ENCODE data around the gene CBFB.

The CBFB gene

GRCh38 chr16:67055712-67056487, 27.0 kb downstream of the CBFB start:
- no peaks in the 10 kb centered on the region for H3K27me3 ChIP-seq (ENCODE audit: control insufficient read depth, insufficient read depth, low read length)
- H3K9ac ChIP-seq (ENCODE audit: low read depth, low read length), result no peak overlapping the region
- no peaks in the 10 kb centered on the region for H3K9me3 ChIP-seq (ENCODE audit: control insufficient read depth, insufficient read depth, low read length)
- no peaks in the 10 kb centered on the region for H3K36me3 ChIP-seq (ENCODE audit: control insufficient read depth, insufficient read depth, low read length)
- no peak overlapping the region for H3K4me3 ChIP-seq (ENCODE audit: low read depth, low read length)
- H3K4me1 ChIP-seq (ENCODE audit: control insufficient read depth, insufficient read depth, low read length), result no peaks in the 10 kb centered on the region

- Histone ChIP-seq H3K9ac (ENCODE audit: low read depth, low read length) (no peak overlapping the region), H3K4me3 (ENCODE audit: low read depth, low read length) (no peak overlapping the region), H3K4me1 (ENCODE audit: control insufficient read depth, insufficient read depth, low read length) (no peaks in the 10 kb centered on the region), H3K27me3 (ENCODE audit: control insufficient read depth, insufficient read depth, low read length) (no peaks in the 10 kb centered on the region), H3K9me3 (ENCODE audit: control insufficient read depth, insufficient read depth, low read length) (no peaks in the 10 kb centered on the region), H3K36me3 (ENCODE audit: control insufficient read depth, insufficient read depth, low read length) (no peaks in the 10 kb centered on the region)
Observed at GRCh38 chr16:67063008-67063407, 34.1 kb downstream of the CBFB start.

- no peaks in the 10 kb centered on the region for H3K36me3 ChIP-seq (ENCODE audit: control insufficient read depth, insufficient read depth, low read length)
- no peak overlapping the region for H3K4me3 ChIP-seq (ENCODE audit: low read depth, low read length)
- no peaks in the 10 kb centered on the region for H3K9me3 ChIP-seq (ENCODE audit: control insufficient read depth, insufficient read depth, low read length)
- no peak overlapping the region for H3K9ac ChIP-seq (ENCODE audit: low read depth, low read length)
- no peaks in the 10 kb centered on the region for H3K4me1 ChIP-seq (ENCODE audit: control insufficient read depth, insufficient read depth, low read length)
- H3K27me3 ChIP-seq (ENCODE audit: control insufficient read depth, insufficient read depth, low read length), result no peaks in the 10 kb centered on the region
Observed at GRCh38 chr16:67068212-67068753, 39.3 kb downstream of the CBFB start.

GRCh38 chr16:67071476-67072048, 42.6 kb downstream of the CBFB start:
- Histone ChIP-seq H3K4me3 (ENCODE audit: low read depth, low read length) (no peak overlapping the region), H3K36me3 (ENCODE audit: control insufficient read depth, insufficient read depth, low read length) (no peaks in the 10 kb centered on the region), H3K9me3 (ENCODE audit: control insufficient read depth, insufficient read depth, low read length) (no peaks in the 10 kb centered on the region)

GRCh38 chr16:67075331-67075730, 46.4 kb downstream of the CBFB start:
- no peaks in the 10 kb centered on the region for H3K36me3 ChIP-seq (ENCODE audit: control insufficient read depth, insufficient read depth, low read length)
- H3K4me3 ChIP-seq (ENCODE audit: low read depth, low read length), result no peak overlapping the region
- H3K4me1 ChIP-seq (ENCODE audit: control insufficient read depth, insufficient read depth, low read length), result no peaks in the 10 kb centered on the region
- no peaks in the 10 kb centered on the region for H3K9me3 ChIP-seq (ENCODE audit: control insufficient read depth, insufficient read depth, low read length)
- no peaks in the 10 kb centered on the region for H3K27me3 ChIP-seq (ENCODE audit: control insufficient read depth, insufficient read depth, low read length)
- no peak overlapping the region for H3K9ac ChIP-seq (ENCODE audit: low read depth, low read length)

More at GRCh38 chr16:67071476-67072048, 42.6 kb downstream of the CBFB start:
- no peaks in the 10 kb centered on the region for H3K27me3 ChIP-seq (ENCODE audit: control insufficient read depth, insufficient read depth, low read length)
- H3K9ac ChIP-seq (ENCODE audit: low read depth, low read length), result no peak overlapping the region
- no peaks in the 10 kb centered on the region for H3K4me1 ChIP-seq (ENCODE audit: control insufficient read depth, insufficient read depth, low read length)

GRCh38 chr16:67077871-67078270, 48.9 kb downstream of the CBFB start:
- no peaks in the 10 kb centered on the region for H3K9me3 ChIP-seq (ENCODE audit: control insufficient read depth, insufficient read depth, low read length)
- H3K4me1 ChIP-seq (ENCODE audit: control insufficient read depth, insufficient read depth, low read length), result no peaks in the 10 kb centered on the region
- H3K9ac ChIP-seq (ENCODE audit: low read depth, low read length), result no peak overlapping the region
- no peaks in the 10 kb centered on the region for H3K27me3 ChIP-seq (ENCODE audit: control insufficient read depth, insufficient read depth, low read length)
- H3K36me3 ChIP-seq (ENCODE audit: control insufficient read depth, insufficient read depth, low read length), result no peaks in the 10 kb centered on the region
- H3K4me3 ChIP-seq (ENCODE audit: low read depth, low read length), result no peak overlapping the region

- no peak overlapping the region for H3K9ac ChIP-seq (ENCODE audit: low read depth, low read length)
- no peaks in the 10 kb centered on the region for H3K36me3 ChIP-seq (ENCODE audit: control insufficient read depth, insufficient read depth, low read length)
Observed at GRCh38 chr16:67082100-67082499, 53.2 kb downstream of the CBFB start.

GRCh38 chr16:67082891-67083290, 53.9 kb downstream of the CBFB start:
- no peaks in the 10 kb centered on the region for H3K4me1 ChIP-seq (ENCODE audit: control insufficient read depth, insufficient read depth, low read length)
- H3K27me3 ChIP-seq (ENCODE audit: control insufficient read depth, insufficient read depth, low read length), result no peaks in the 10 kb centered on the region
- no peaks in the 10 kb centered on the region for H3K36me3 ChIP-seq (ENCODE audit: control insufficient read depth, insufficient read depth, low read length)
- H3K9ac ChIP-seq (ENCODE audit: low read depth, low read length), result no peak overlapping the region
- H3K4me3 ChIP-seq (ENCODE audit: low read depth, low read length), result no peak overlapping the region
- H3K9me3 ChIP-seq (ENCODE audit: control insufficient read depth, insufficient read depth, low read length), result no peaks in the 10 kb centered on the region

More at GRCh38 chr16:67082100-67082499, 53.2 kb downstream of the CBFB start:
- Histone ChIP-seq H3K9me3 (ENCODE audit: control insufficient read depth, insufficient read depth, low read length) (no peaks in the 10 kb centered on the region), H3K27me3 (ENCODE audit: control insufficient read depth, insufficient read depth, low read length) (no peaks in the 10 kb centered on the region), H3K4me1 (ENCODE audit: control insufficient read depth, insufficient read depth, low read length) (no peaks in the 10 kb centered on the region), H3K4me3 (ENCODE audit: low read depth, low read length) (no peak overlapping the region)

GRCh38 chr16:67084345-67085028, 55.5 kb downstream of the CBFB start:
- no peaks in the 10 kb centered on the region for H3K27me3 ChIP-seq (ENCODE audit: control insufficient read depth, insufficient read depth, low read length)
- no peaks in the 10 kb centered on the region for H3K36me3 ChIP-seq (ENCODE audit: control insufficient read depth, insufficient read depth, low read length)
- H3K4me1 ChIP-seq (ENCODE audit: control insufficient read depth, insufficient read depth, low read length), result no peaks in the 10 kb centered on the region
- no peaks in the 10 kb centered on the region for H3K9me3 ChIP-seq (ENCODE audit: control insufficient read depth, insufficient read depth, low read length)
- H3K4me3 ChIP-seq (ENCODE audit: low read depth, low read length), result no peak overlapping the region
- no peak overlapping the region for H3K9ac ChIP-seq (ENCODE audit: low read depth, low read length)

- H3K36me3 ChIP-seq (ENCODE audit: control insufficient read depth, insufficient read depth, low read length), result no peaks in the 10 kb centered on the region
Observed at GRCh38 chr16:67086822-67087221, 57.9 kb downstream of the CBFB start.

GRCh38 chr16:67087291-67087690, 58.3 kb downstream of the CBFB start:
- H3K4me1 ChIP-seq (ENCODE audit: control insufficient read depth, insufficient read depth, low read length), result no peaks in the 10 kb centered on the region
- H3K27me3 ChIP-seq (ENCODE audit: control insufficient read depth, insufficient read depth, low read length), result no peaks in the 10 kb centered on the region
- no peaks in the 10 kb centered on the region for H3K9me3 ChIP-seq (ENCODE audit: control insufficient read depth, insufficient read depth, low read length)
- H3K4me3 ChIP-seq (ENCODE audit: low read depth, low read length), result no peak overlapping the region
- H3K36me3 ChIP-seq (ENCODE audit: control insufficient read depth, insufficient read depth, low read length), result no peaks in the 10 kb centered on the region
- H3K9ac ChIP-seq (ENCODE audit: low read depth, low read length), result no peak overlapping the region

More at GRCh38 chr16:67086822-67087221, 57.9 kb downstream of the CBFB start:
- Histone ChIP-seq H3K27me3 (ENCODE audit: control insufficient read depth, insufficient read depth, low read length) (no peaks in the 10 kb centered on the region), H3K4me3 (ENCODE audit: low read depth, low read length) (no peak overlapping the region), H3K9me3 (ENCODE audit: control insufficient read depth, insufficient read depth, low read length) (no peaks in the 10 kb centered on the region), H3K9ac (ENCODE audit: low read depth, low read length) (no peak overlapping the region), H3K4me1 (ENCODE audit: control insufficient read depth, insufficient read depth, low read length) (no peaks in the 10 kb centered on the region)

All from iPS-15b (cell line).